Fibroblast of skin of left biceps (primary cell): Measurements from ENCODE around the gene HOXA9.

Source experiments
- DNase-seq, 2 experiments: peaks; one replicate each; pipeline ENCODE4 v3.0.0-alpha.2; 2013; ENCODE audit warnings: low read depth in 2 of 2

Gene HOXA9

DNA sequence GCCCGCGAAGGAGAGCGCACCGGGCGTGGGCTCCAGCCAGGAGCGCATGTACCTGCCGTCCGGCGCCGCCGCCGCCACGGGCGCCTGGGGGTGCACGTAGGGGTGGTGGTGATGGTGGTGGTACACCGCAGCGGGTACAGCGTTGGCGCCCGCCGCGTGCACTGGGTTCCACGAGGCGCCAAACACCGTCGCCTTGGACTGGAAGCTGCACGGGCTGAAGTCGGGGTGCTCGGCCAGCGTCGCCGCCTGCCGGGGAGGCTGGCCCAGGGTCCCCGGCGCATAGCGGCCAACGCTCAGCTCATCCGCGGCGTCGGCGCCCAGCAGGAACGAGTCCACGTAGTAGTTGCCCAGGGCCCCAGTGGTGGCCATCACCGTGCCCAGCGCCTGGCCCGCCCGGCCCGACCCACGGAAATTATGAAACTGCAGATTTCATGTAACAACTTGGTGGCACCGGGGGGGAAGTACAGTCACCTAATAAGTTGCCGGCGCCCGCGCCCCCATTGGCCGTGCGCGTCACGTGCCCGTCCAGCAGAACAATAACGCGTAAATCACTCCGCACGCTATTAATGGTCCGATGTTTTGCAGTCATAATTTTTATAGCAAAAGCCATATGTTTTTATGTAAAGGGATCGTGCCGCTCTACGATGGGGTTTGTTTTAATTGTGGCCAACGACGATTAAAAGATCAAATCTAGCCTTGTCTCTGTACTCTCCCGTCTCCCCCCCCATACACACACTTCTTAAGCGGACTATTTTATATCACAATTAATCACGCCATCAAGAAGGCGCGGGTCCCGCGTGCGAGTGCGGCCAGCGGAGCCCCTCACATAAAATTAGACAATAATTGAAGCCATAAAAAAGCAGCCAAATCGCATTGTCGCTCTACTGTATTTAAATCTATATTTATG is at the start of gene HOXA9:
HOXA9 (minus strand) TSS at position 449 of the 907 bp plus-strand sequence; CDS start at position 369, 80 bp downstream.
- peak; percentile 91 to 92 for DNase-seq

- DNase-seq: no peak
These were observed 49.1 kb upstream of the HOXA9 start for GRCh38 chr7:27214239-27214950.

GRCh38 chr7:27213433-27214238 is 48.3 kb upstream of the HOXA9 start:
- no peak for DNase-seq

- no peak for DNase-seq
These were observed 47.4 kb upstream of the HOXA9 start for GRCh38 chr7:27212497-27213432.

DNA sequence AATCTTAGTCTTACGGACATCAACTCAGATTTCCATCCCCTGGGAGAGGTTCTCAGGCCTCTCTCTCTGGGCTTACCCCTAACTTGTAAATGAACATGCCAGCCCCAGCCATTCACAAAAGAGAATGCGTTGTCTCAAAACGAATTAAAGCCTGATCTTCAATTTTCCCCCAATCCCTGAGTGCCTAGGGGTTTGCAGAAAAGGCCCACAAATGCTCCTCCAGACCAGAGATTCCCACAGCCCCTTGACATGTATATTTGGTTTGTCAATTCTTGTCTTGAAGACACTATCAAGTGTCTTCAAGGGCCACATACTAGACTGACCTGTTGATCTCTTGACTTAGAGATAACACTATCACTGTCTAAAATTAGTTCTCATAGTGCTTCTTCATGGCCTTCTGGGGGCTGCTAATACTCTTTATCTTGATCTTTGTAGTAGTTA is 46.4 kb upstream of the HOXA9 start:
- DNase-seq: no peak

GRCh38 chr7:27211084-27211446 is 45.7 kb upstream of the HOXA9 start:
- DNase-seq: no peak

GRCh38 chr7:27210441-27211083 is 45.2 kb upstream of the HOXA9 start:
- DNase-seq: no peak

GRCh38 chr7:27209933-27210440 is 44.6 kb upstream of the HOXA9 start:
- DNase-seq: no peak

DNA sequence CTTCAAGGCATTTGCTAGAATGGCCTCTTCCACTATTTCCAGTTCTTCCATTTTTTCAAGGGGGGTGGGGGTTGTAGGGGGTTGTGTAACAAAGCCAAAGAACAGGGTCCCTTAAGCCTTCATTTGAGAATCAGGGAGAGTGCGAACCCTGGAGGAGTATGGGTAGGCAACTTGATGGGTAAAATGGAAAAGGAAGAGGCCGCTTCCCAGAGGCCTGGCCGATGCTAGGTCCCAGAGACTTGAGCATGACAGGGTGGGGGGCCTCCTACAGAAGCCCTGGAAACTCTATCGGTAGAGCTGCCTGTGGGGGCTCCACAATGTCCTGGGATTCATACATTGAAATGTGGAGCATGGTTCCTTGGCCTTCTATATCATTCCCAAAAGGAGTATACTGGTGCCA is 43.7 kb upstream of the HOXA9 start:
- DNase-seq: no peak

DNA sequence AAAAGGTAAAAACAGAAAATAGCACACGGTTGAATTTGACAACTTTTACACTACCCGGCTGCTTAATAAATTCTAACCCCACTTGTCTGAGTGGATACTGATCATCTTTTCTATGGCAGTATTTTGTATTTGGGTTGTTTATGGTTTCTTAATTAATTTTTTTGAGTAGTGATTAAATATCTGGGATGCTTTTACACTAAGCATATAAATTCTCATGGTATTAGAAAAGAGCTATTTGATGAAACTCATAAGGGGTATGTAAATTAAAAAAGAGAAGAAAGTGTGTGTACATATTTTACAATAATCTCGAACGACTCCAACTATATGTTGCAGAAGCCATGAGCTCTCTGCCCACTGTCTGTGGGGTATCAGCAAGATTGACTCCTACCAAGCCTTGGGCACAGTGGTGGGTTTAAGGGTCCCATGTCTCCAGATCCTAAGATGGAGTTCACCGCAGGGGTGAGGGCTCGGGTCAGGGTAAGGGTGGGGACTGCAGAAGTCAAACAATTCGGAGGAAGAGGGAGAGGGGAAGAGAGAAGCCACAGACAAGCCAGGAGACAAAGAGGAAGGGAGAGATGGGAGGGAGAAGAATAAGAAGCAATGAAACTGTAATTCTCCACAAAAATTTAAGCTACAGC is 42.1 kb upstream of the HOXA9 start:
- DNase-seq: no peak

DNA sequence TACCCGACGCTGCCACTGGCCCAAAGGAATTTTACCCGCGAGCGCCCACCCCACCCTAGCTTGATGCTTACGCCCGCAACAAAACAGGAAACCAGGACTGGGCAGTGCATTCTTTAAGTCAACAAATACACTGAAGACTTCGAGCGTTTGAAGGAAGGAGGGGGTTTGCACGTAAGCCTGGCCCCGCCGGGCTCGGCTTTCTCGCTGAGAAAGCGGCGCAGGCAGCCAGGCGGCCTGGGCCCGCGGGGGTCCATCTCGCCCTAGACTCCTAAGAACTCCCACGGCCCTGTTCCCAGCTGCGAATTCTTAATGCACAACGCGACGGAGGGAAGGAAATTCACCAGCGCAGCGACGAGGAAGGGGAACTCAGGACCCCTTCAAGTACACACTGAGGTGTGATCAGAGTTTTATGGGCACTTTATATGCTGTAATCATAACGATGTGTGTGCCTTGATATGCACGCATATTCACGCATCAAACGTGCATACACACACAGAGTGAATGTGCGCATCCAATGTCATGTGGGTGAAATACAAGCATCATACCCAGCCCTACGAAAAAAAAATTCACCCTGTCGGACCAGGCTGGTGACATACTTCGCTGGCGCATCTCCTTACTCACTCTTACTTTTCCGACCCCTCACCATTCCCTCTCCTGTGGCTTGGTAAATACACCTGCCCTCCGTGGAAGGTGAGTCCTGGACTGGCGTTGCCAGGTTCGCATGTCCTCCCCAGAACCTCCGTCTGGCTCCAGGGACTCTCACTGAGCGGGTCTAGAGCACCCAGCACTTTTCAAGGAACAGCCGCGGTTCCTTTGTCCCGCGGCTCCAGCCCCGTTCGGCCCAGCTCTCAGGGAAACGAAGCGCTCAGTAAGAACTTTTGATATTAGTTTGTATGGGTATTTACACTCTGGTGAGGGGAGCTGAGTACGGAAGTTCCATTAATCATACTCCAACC is 40.3 kb upstream of the HOXA9 start:
- no peak for DNase-seq

GRCh38 chr7:27204851-27205322 is 39.5 kb upstream of the HOXA9 start:
- no peak for DNase-seq

DNA sequence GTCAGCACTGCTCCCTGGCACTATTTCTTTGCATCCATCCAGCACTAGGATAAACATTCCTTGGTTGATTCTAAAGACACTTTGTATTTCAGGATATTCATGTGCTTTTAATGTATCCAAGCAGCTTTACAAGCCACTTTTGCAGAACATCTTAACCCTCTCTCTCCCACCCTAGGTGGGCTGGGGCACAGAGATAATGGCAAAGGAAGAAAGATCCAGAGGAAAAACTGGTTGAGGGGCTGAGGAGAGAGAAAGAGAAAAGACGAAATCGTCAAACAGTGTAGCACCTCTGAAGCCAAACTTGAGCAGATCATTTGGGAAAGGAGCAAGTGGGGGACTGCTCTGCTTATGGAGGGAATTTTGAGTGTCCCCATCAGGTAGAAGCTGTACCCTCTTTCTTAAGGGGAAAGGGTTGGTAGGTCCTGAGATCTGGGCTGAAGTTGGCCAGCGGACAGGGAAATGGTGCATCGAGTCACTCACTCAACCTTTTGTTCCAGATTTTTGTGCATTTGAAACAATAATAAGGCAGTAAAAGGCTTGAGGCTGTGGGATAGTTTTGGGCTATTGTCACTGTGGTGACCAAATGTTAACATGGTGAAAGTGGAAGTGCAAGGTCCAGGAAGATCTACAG is 38.7 kb upstream of the HOXA9 start:
- DNase-seq: no peak

DNA sequence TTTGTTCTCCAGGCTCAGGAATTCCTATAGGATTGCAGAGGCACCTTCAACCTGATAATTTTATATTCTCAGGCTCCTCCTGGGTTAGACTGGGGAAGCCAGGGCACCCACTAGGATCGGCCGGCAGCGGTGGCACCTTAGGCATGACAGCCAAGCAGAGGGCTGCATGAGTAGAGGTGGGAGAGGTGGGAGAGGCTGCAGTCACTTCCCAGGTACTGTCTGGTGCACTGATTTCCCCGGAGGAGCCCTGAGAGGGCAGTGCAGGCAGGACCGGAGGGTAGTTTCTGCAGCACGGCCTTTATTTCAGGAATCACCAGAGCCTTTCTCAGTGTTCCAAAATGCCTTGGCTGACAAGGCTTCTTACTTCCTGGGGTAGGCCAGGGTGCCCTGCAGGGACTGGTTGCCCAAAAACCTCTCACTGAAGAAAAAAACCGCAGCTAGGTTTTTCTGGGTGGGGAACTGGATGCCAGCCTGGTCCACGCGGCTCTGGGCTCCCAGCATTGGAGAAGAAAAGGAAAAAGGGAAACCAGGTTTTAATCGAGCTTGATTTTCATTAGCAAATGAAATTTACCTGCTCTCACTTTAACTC is 38.1 kb upstream of the HOXA9 start:
- DNase-seq: no peak

DNA sequence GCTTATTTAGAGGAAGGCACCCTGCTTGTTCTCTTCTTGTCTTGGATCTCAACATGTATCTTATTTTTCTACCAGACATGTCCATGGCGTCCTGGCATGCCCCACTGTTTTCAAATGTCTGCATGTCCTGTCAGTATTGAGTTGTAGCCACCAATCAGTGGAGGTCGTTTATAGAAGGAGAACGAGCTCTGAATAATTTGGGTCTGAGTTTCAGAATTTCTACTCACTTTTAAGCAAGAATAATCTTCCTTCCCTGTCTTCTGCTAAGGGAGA is 37.5 kb upstream of the HOXA9 start:
- DNase-seq: no peak

DNA sequence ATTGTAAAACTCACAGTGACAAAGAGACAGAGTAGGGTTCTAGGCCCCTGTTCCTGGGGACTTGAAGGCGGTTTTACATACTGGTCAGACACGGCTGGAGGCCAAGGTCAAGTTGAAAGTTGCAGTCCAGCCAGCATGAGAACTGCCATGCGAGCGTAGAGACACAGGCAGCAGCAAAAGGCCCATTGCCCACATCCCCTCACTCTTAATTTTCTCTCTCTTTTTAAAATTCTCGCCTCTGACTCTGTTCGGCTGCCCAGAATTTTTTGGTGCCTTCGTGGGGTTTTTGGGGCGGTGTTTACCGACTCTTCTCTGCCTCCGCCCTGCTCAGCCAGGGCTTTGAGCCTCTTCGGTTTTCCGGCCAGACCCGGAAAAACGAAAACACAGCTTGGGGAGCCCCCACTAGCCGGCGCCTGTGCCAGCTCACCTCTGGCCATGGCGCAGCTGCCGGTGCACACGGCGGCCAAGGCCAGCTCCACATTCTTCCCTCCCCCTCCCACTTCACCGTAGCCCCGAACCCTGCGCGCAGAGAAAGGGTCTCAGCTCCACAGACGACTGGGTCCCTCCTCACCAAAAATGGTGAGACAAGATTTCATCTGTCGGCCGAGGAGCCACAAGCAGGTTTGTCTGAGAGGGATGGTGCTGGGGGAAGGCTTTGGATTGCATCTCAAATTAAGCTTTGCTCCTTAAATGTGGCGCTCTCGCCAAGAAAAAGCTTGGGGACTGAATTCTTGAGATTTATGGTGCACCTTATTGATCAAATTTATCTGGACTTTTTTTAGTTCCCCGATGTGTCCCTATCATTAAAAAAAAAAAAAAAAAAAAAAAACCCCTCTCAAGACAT is 36.9 kb upstream of the HOXA9 start:
- DNase-seq: no peak

DNA sequence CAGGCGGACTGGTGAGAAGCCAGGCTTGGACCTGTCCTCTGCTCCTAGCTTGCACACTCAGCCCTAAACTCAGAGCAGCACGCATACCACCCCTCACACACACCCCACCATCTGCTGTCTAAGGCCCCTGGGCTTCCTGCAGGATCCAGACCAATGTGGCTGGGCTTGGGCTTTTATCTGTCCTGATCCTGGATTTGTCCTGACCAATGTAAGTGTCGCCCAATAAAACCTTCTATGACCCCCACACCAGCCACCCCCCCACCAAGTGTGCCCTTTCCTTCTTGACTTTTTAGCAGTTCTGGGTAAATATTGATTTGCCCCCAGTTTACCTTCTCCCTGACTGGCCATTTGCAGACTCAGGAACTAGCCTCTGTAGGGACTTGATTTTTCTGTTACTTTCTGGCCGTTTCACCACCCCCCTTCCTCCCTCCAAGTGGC is 36.3 kb upstream of the HOXA9 start:
- DNase-seq: no peak
